Gastroesophageal sphincter (tissue), 3 donors: ENCODE measurements around the gene KANTR.

Experiments used
- CTCF ChIP-seq, 4 experiments: fragments of 200-600 bp in 2 of 4; fragments of 450-650 bp in 2 of 4; sonication (generic) in 1 of 4; IDR thresholded peaks; one replicate each; pipeline ENCODE4 v1.5.1; 2017 to 2019; ENCODE audit warnings: antibody characterized with exemption in 4 of 4, mild to moderate bottlenecking in 2 of 4, moderate library complexity in 2 of 4
- EP300 ChIP-seq: sonication (generic); formaldehyde crosslinking; IDR thresholded peaks from one replicate; pipeline ENCODE4 v1.6.1; 2017; ENCODE audit warnings: antibody characterized with exemption, mild to moderate bottlenecking
- POLR2AphosphoS5 ChIP-seq: sonication (generic); formaldehyde crosslinking; IDR thresholded peaks from one replicate; pipeline ENCODE4 v1.6.1; 2017; ENCODE audit warnings: antibody characterized with exemption

GRCh38 chrX:53087388-53087831, 6.5 kb upstream of the KANTR start:
- no peak for TF ChIP-seq POLR2AphosphoS5
- TF ChIP-seq CTCF (IDR thresholded peaks at IDR 0.05) = no peak
- no peak for TF ChIP-seq EP300
